OCI-M1 (cell line): ENCODE measurements around the gene EXOC6B.

Source experiments
- DNase-seq: peaks from one replicate; lab custom pipeline; 2025; lab: John Stamatoyannopoulos, UW

The EXOC6B gene

DNA sequence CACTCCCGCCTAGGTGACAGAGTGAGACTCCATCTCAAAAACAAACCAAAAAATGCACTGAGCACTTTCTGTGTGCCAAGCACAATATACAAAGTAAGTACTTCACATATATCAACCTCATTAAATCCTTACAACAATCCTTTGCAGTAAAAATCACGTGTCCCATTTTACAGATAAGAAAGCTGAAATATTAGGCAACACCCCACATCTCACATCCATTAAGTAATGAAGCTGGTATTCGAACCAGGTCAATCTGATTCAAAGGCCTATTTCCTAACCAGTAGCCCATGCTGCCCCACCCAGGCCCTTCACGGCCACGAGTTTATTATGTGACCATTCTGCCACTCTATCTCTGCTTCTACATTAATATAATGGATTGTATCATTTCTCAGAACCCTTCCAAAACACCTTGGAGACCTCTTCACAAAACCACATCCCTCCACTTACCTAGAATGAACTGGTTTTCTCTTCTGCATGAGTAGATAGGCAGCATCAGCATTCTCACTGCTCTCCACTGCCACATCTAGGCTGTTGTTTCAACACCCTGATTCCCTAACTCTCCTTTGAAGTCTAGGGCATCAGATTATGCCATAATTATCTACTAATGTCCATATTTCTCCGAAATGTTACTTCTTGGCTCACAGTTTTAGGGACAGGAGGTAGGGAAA is 3.1 kb upstream of the EXOC6B start:
- DNase-seq = no peak

DNA sequence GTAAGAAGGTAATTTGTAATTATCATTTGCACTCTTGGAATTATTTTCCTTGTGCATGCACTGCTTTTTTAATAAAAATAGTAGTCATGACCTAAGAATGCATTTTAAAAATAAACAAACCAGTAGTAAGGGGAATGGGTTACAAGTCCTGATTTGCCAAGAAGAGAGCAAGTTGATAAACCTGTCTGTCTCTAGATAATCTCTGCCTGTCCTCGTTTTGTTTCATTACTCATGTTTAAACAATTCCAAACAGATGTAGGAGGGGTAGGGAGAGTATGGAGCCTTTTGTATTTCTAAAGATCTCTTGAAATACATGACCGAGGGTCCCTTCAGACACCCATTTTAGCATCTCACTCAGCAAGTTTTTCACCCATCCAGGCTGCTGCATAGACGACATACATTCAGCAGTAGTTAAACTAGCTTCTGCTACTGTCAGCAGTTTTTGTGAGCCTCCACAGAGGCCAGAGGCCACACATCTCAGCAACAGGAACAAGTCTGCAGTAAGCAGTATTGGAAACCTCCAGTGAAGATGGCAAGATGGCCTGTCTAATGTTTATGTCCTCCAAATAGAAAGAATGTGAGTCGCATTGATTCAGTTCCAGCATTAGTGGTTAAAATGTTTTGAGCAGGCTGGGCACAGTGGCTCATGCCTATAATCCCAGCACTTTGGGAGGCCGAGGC is 2.3 kb upstream of the EXOC6B start:
- DNase-seq = no peak

- no peak for DNase-seq
Measured at GRCh38 chr2:72827487-72827886, 1.7 kb upstream of the EXOC6B start.

DNA sequence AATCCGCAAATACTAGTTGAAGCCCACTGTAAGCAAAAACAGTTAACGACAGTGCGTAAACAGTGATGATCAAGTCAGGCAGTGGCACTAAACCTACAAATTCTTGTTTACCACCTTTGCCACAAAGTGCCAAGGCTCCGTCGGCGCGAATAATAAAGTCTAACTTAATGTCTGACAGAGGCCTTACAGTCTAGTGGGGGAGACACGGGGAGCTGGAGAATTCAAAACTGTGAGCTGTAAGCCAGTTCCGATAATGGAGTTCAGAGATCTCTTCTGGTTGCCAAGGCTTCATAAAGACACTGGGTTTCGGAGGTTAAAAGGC is 284 bp upstream of the EXOC6B start:
- DNase-seq = no peak

DNA sequence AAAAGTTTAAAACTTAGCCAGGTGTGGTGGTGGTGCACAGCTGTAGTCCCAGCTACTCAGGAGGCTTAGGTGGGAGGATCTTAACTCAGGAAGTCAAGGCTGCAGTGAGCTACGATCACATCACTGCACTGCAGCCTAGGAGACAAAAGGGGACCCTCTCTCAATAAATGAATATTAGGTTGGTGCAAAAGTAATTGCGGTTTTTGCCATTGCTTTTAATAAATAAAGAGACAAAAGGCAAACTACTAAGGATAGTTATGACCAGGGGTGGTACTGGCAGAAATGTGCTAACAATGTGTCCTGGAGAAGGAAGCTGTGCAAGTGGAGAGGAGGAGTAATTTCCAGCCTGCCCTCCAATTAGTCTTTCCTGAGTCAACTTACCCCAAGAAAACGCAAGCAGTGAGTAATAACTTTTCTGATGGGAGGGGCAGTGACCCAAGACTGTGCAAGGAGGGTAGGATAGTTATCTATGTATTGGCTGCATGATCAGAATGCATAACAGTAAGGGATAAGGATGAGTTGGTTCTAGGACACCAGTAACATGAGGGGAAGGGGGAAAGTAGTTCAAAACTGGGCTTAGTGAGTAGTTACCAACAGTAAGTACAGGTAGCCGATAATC is 1.5 kb downstream of the EXOC6B start:
- peak; percentile 2 for DNase-seq

DNA sequence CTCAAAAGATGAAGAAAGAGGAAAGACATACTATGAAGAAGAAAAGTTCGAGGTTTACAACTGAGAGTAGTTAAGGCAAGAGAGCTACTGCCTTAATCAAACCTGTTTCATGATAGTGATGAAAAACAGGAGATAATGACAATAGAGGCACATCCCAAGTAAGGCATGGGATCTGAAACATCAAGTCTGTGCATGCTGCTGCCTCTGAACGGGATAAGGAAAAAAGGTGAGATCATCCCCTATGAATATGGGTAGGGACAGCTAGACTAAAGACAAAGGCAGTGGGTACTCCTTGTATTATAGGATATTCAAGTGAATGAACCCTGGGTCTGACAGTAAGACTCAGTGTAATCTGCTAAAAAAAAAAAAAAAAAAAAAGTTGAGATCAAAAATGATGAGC is 3.0 kb downstream of the EXOC6B start:
- DNase-seq = no peak

DNA sequence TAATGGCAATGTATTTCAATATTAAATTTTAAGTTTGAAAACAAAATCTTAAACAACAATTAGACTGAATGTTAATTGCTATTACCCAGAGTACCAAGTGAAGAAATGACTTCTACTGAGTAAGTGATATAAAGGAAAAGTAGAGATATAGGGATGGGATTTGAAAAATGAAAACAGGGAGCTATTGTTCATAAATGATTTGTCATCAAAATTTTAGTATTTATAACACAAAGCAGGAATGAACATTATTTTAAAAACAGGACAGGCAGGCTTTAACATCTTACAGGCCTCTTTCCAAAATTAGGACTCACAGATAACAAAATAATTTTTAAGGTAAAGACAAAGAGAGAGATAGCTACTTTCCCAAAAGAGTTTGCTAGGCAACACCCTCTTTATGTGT is 3.9 kb downstream of the EXOC6B start:
- DNase-seq = no peak

DNA sequence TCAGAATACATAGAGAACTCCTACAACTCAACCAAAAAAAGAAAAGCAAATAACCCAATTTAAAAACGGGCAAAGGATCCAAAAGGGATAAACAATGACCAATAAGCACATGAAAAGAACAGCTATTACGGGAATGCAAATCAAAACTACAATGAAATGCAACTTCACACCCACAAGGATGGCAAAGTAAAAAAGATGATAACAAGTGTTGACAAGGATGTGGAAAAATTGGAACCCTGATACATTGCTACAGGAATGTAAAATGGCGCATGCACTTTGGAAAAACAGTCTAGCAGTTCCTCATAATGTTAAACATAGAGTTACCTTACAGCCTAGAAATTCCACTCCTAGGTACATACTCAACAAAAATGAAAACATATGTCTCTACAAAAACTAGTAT is 4.7 kb downstream of the EXOC6B start:
- DNase-seq = no peak

DNA sequence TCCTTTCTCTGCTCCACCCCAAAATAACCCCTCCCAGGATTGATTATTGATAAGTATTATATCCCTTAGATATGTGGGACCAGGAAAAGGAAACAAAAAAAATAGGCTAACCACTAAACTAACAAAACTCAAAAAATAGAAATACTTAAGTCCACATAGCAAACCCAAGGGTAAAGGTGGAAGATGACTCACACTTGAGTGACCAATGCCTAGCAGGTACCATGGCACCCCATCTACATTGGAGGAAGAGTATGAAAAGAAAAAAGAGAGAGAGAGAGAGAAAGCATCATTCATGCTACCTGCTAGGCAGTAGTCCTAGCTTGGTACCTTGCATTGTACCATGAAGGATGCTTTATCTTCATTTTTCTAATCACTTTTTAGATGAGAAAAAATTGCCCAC is 6.3 kb downstream of the EXOC6B start:
- DNase-seq = no peak

DNA sequence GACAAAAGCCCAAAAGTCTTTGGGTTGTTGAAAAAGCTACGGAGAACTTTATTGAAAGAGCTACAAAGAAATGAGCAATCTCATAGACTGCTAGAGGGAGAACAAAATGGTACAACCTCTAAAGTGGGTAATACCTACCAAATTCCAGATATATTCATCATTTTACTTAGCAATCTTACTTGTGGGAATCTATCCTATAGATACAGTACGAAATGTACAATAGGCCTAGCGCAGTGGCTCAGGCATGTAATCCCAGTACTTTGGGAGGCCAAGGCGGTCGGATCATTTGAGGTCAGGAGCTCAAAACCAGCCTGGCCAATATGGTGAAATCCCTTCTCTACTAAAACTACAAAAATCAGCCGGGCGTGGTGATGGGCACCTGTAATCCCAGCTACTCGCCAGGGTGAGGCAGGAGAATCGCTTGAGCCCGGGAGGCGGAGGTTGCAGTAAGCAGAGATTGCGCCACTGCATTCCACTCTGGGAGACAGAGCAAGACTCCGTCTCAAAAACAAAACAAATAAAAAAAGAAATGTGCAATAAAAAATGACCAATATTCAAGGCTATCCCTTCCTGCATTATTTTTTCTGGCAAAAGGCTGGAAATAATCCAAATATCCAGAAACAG is 10.1 kb downstream of the EXOC6B start:
- DNase-seq = no peak

DNA sequence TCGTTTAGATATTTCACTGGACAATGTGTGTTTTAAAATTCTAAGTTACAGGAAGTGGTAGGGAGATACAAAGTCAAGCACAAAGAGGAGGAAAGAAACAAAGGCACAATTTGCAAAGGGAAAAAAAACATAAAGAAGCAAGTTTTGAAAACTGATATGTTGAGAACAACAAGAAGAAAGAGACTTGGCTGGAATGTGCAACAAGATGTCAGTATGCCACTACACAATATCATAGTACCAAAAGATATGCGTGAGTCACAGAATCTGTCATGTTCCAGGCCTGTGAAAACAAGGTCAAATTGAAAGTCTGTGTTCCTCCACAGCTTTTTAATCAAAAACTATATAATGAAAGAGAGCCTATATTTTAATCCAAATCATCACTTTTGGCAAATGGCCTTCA is 12.0 kb downstream of the EXOC6B start:
- no peak for DNase-seq

DNA sequence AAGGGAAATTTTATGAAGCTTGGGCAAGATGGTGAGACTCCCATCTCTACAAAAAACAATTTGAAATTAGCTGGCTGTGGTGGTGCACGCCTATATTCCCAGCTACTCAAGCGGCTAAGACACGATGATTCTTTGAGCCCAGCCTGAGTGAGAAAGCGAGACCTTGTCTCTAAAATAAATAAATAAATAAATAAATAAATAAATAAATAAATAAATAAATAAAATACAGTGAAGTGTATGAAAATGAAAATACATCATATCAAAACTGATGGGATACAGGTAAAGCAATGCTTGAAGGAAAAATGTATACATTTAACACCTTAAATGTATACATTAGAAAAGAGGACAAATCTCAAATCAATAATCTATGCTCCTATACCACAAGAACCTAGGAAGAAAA is 15.7 kb downstream of the EXOC6B start:
- no peak for DNase-seq

- no peak for DNase-seq
Measured at GRCh38 chr2:72809095-72809494, 16.7 kb downstream of the EXOC6B start.

- DNase-seq = no peak
Measured at GRCh38 chr2:72806280-72806945, 19.4 kb downstream of the EXOC6B start.

DNA sequence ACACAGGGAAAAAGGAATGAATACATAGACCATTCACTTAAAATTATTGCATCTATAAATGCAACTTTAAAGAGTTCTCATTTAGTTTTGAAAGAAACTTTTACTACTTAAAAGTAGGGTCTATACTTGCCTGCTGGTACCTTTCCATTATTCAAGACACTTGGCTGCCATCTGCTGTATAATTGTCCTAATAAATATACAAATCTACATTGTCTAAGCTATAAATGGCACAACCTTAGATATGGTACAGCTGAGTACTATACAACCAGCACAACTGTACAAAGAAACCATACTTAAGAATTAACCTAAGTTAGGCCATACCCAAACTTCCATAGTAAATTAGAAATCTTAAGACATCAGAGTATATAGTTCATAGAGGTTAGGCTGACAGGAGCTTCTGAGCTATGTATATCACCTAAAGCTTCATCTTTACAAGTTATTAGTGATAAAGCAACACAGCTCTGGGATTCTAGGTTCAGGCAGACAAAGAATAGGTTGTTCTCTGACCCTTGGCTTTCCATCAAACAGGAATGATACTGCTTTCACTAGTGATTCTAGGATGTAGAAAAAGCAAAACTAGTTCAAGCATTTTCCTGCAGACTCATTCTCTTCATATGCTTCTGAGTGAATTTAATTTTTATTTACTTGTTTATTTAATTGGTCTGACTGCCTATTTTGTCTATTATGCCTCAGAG is 22.1 kb downstream of the EXOC6B start:
- no peak for DNase-seq

GRCh38 chr2:72803151-72803550 is 22.7 kb downstream of the EXOC6B start:
- DNase-seq = no peak

DNA sequence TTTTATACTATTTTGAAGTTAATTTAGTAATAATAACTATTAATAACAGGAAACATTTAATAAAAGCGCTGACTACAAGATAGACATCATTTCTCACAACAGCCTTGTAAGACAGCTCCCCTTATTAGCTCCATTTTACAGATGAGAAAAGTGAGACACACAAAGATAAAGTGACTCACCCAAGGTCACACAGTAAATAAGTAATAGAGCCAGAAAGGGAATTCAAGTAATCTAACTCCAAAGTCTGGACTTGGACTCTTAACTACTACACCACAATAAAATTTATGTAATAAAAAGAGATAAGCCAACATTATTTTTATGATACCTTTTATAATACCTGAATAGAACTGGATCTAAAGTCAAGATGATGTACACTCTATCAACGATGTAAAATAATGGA is 25.3 kb downstream of the EXOC6B start:
- no peak for DNase-seq

DNA sequence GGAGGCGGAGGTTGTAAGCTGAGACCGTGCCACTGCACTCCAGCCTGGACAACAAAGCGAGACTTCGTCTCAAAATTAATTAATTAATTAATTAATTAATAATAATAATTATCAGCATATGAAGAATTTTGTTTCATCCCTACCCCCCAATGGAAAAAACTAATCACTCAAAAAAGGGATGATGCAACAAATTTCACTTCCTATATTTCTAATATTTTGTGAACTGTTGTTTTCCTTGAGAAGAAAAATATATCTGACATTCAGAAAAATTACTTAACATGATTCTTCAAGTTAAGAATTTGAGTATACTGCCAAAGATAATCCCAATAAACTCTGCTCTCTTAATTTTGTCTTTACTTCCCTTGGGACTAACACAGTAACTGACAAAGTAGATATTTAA is 28.1 kb downstream of the EXOC6B start:
- DNase-seq = no peak

DNA sequence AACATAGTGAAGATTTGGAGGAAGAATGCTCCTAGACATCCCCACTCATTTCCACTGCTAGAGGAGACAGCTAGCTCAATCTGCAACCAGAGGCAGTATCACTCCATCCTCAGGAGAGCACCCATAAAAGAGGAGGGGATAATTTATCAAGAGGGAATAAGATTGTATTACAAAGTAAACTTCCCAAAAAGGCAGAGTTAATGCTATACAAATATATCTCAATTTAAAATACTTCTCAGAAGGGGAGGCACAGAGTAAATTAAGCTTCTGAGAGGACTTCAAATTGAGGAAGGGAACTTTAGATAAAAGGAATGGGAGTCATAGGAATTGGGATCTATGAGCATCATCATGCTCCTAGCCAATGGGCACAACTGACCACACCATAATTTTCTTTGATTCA is 29.1 kb downstream of the EXOC6B start:
- DNase-seq = no peak

GRCh38 chr2:72794572-72794971 is 31.3 kb downstream of the EXOC6B start:
- no peak for DNase-seq

DNA sequence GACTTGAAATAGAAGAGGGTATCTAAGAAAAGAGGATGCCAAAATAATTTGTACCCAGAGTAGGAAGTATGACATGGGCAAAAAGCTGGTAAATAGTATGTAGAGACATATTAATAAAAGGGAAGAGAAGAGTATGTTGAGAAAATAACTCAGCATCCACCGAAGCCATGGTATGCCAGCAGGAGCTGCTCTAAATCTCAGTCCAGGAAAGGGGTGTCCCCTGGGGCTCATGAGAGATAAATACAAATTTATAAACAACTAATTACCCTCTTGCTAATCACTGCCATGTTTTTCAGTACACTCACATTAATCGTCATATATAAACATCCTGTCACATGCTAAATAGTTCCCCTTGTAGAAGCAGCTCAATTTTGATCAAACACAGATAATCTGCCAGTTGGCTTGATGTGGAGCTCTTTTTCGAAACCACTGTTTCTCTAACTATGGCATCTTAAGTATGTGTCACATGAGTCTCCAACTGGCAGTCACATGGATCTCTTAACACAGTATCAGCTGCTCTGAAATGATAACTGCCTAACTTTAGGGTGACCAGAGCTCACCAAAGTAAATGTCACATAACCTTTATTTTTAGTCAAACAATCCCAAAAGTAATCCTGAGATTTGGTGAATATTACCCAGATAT is 31.9 kb downstream of the EXOC6B start:
- DNase-seq = peak; percentile 18

DNA sequence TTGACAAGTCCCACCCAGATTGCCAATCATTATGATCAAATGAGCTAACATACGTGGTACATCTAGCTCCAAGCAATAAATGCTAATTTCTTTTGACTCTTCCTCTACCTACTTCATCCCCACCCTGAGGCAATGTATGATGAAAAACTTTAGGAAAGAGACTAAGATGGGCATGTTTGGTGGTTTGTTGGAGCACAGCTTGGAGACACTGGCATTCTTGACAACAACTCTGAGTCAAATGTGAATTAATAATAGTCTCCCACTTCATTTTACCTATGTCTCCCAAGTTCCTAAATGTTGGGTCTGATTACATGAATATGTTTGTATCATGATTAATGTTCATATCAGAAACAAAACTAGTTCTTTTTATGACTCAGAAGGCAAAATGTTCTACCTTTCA is 36.6 kb downstream of the EXOC6B start:
- DNase-seq = no peak
